SIG-M5 treated with dmso at 0.1 percent for 504 hours (cell line): ENCODE data around the gene SEL1L2.

Experiments
- DNase-seq: peaks from one replicate; lab custom pipeline; 2025; ENCODE audit not compliant: unreplicated experiment; lab: John Stamatoyannopoulos, UW

Gene SEL1L2

DNA sequence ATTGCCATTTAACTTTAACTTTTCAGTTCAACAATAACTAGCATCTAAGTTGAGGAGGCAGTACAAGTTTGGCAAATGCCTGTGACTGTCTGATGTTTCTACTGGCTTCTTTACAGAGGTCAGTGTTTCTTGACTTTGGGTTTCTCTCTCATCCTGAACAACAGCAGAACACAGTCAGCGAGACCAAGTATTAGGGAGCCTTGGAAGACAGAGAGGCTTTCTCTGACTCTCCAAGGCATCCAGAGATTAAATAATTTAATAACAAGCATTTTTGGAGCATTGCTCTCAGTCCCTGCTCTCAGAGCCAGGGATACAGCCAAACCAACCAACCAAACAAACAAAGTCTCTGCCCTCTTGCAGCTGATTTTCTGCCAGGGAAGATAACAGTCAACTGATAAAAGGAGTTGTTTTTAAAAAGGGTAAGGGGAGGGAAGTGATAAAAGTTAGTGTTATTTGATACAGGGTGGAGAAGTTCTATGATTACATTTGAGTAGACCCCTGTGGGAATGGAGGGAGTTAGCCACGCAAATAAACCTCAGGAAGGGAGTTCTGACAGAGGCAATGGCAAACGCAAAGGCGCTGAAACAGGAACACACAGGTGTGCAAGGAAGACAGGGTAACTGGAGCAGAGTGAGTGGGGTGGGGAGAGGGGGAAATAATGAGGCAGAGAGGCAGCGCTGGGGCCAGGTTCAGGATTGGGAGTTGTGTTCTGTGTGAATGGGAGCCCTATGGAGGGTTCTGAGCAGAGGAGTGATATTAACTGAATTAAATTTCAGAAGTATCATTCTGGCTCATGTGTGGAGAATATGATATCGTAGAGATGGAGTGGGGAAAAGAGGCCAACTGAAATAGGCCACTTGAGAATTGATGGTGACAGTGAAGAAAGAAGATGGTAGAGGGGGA, 55.2 kb downstream of the SEL1L2 start:
- no peak for DNase-seq

GRCh38 chr20:13930281-13930680, 60.1 kb downstream of the SEL1L2 start:
- no peak for DNase-seq

DNA sequence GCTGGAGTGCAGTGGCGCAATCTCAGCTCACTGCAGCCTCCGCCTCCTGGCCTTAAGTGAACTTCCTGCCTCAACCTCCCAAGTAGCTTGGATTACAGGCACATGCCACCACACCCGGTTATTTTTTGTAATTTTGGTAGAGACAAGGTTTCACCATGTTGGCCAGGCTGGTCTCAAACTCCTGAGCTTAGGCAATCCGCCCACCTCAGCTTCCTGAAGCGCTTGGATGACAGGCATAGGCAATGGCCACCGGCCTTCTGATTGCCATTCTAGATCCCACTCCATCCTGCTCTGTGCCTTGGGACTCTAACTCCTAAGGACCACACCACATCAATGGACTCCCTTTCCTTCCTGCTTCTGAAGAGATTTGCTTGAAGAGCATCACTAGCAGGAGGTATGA, 60.6 kb downstream of the SEL1L2 start:
- DNase-seq = no peak

DNA sequence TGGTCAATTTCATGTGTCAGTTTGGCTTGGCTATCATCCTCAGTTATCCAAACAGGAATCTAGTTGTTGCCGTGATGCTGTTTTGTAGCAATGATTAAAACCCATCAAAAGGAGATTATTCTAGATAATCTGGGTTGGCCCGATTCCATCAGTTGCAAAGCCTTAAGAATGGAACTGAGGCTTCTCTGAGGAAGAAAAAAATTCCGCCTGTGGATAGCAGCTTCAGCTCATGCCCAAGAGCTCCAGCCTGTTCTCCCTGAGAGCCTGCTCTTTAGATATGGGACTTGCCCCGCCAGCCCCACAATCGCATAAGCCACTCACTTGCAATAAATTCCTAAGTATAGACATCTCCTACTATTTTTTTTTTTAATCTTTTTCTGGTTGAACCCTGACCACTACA, 61.5 kb downstream of the SEL1L2 start:
- no peak for DNase-seq

- DNase-seq = no peak
Observed at GRCh38 chr20:13927171-13927570, 63.2 kb downstream of the SEL1L2 start.

DNA sequence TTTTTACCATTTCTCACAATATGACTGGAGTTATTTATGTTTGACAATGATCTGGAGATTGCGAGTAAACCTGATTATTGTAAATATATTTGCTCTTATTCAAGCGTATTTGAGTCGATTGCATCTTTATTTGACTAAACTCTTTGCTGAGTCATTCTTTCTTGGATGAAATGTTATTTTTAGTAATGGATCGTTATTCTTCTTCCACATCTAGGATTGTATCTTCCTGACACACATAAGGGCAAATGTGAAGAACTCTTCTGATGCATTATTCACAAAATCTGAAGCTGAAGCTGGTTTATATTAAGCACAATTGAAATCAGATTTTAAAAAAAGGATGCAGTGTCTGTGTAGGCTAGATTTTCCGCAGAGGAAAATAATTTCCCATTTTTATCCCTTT, 68.2 kb downstream of the SEL1L2 start:
- no peak for DNase-seq

DNA sequence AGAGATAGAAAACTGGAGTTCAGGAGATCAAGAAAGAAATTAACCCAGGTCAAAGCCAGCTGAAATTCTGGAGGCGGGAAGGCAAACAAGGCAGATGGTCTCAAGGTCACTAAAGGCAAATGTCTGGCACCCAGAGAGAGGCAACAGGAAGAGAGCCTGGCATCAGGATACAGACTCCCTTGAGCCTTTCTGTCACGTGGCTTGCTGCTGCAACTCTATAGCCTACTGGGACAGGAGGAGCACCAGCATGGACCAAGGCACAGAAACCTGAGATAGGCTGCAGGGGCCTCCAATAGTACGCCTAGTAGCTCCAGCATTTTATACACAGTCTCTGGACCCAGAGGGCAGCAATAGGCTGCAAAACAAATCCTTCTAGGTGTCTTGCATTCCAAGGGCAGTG, 75.1 kb downstream of the SEL1L2 start:
- no peak for DNase-seq

DNA sequence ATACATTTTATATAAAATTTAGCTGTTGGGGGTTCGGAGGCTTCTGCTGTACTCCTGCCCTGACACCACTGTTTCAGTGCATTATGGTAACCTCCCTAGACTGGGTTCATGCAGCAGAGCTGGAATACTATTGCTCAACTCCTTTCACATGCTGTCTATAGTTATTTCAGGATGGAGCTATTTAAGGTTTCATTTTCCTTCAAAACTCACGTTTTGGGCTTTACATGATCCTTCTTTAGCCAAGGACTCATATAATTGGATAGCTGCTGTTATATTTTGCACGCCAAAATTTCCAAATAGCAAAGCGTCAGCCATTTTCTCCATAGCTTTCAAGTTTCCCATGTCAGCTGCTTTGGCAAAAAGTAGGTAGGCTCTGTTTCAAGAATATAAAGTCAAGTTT, 76.8 kb downstream of the SEL1L2 start:
- no peak for DNase-seq

GRCh38 chr20:13913131-13913530, 77.3 kb downstream of the SEL1L2 start:
- no peak for DNase-seq

DNA sequence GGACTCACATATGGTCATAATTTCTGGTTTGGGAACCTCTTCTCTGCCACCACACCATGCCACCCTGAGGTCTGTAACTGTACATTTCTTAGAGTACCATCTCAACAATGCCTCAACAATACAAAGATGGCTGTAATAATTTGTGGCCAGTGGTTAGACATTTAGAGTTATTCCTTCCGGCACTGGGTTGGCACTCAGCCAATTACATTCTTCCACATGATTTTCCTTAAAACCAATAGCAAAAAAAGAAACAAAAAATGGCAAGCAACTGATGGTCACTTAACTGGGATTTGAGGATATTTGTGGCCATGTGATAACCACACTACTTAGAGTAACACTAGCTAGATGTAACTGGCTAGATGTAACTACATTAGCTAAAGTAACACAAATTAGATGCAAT, 79.9 kb downstream of the SEL1L2 start:
- DNase-seq = no peak

GRCh38 chr20:13909067-13909466, 81.3 kb downstream of the SEL1L2 start:
- DNase-seq = no peak

GRCh38 chr20:13904766-13905165, 85.6 kb downstream of the SEL1L2 start:
- no peak for DNase-seq

GRCh38 chr20:13900496-13900895, 89.9 kb downstream of the SEL1L2 start:
- DNase-seq = no peak

DNA sequence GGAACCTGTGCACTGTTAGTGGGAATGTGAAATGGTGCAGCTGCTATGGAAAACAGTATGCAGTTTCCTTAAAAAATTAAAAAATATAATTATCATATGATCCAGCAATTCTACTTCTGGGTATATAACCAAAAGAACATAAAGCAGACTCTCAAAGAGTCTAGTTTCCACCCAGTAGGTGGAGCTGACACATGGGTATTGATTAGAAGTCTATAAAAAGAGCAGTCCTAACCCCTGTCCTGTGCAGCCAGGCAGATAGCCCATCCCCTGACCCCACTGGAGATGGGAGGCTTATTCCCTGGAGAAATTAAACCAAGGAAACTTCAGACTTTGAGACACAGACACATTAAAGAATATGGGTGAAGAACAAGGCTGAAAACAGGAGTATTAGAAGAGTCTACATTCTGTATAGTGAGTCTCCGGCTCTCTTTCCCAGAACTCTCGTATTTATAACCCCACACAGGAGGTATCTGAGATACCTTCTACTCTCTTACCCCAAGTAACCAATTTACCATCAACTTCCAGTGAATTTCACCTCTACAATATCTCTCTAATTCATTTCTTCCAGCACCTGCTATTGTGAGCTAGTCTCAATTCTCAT, 92.3 kb downstream of the SEL1L2 start:
- no peak for DNase-seq

- DNase-seq = no peak
Observed at GRCh38 chr20:13891575-13891974, 98.8 kb downstream of the SEL1L2 start.

DNA sequence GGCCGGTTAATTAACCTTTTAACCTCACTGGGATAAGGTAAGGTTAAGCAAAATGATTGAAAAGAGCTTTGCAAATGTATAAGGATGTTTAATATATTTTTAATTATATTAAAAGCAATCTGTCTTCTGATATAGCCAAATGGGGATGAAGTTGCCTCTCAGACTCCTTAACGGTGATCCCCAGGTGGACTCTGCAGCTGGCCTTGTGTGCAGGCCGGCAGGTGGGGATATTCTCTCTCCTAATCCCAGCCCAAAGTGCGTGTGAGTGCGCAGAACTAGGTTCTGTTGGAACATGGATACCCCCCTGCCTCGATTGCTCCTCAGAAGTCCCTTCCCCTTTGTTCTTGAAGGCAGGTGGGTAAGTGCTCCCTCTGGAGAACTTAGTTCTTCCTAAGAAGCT, 105.6 kb downstream of the SEL1L2 start:
- DNase-seq = no peak

- no peak for DNase-seq
Observed at GRCh38 chr20:13883425-13883824, 107.0 kb downstream of the SEL1L2 start.

DNA sequence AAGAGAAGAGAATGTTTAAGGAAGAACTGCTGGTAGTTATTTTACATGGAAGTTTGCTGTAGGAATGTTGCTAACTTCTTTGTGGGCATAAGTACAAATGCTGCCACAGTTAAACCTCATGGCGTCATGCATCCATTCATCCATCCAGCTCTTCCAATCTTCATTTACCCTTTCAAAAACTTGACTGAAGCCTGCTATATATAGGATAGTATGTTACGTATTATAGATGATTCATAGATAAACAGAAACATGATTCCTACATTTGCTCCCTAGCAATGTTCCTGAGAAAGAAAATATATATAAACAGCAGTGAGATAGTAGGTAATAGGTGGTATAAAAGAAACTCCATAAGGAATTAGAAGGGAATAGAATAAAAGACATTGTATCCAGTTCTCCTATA, 111.8 kb downstream of the SEL1L2 start:
- DNase-seq = no peak

- no peak for DNase-seq
Observed at GRCh38 chr20:13877793-13878192, 112.6 kb downstream of the SEL1L2 start.

DNA sequence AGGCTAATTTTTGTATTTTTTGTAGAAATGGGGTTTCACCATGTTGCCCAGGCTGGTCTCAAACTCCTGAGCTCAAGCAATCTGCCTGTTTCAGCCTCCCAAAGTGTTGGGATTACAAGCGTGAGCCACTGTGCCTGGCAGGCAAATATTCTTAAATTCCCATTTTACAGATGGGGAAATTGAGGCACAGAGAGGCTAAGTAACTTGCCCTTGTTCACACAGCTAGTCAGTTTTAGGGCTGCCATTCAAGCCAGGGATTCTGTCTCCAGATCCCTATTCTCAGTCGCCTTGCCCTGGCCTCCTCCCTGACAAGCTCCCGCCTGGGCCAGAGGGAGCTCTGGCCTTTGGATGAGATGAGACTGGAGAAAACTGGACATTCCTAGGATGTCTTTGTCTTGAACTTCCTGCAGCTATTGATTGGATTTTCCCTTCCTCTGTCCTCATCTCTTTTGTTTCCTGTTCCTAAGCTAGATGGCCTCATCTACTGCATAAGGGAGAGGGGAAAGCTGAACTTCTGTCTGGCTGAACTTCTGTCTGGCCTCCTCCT, 115.1 kb downstream of the SEL1L2 start:
- no peak for DNase-seq

- DNase-seq = no peak
Observed at GRCh38 chr20:13874394-13875157, 115.8 kb downstream of the SEL1L2 start.

DNA sequence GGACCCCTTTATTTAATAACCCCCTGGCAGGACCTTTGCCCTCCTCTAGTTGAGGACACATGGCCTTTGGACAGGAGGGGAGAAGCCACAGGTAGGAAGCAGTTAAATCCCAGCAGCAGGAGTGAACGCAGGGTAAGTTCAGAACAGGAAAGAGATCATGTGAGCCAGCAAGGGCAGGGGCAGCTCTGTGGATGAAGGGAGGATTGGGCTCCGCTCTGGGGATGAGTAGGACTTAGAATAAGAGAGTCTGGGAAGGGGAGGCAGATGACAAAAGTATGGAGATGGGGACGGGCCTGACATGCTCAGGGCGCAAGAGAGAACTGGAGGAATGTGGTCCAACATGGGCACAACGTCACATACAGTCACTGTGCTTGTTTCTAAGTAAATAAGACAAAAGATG, 116.6 kb downstream of the SEL1L2 start:
- no peak for DNase-seq
